HepG2 (cell line): ENCODE results near the gene ST6GALNAC2. TPM values are rescaled to one million over a fixed set of nuclear protein-coding genes. Genes with fewer than 3 reads are reported as not detected.

Source experiments
- HMG20A ChIP-seq: IDR thresholded peaks from 2 replicates; pipeline ENCODE4 v1.6.1; 2016; ENCODE audit warnings: borderline replicate concordance
- MATR3 ChIP-seq: sonication (generic); formaldehyde crosslinking; IDR thresholded peaks from 2 replicates; pipeline ENCODE4 v1.4.0; 2020; ENCODE audit warnings: missing genetic modification reagents
- TOE1 ChIP-seq: sonication (generic); formaldehyde crosslinking; IDR thresholded peaks from 2 replicates; pipeline ENCODE4 v1.4.0; 2020; ENCODE audit warnings: mild to moderate bottlenecking, missing genetic modification reagents
- polyA plus RNA-seq, 8 experiments: library from polyadenylated mRNA; depleted of rRNA in 3 of 8; stranded (reverse) in 7 of 8; unstranded in 1 of 8; fragments of >200 nt; fragmentation: Illumina TruSeq in 4 of 8; extraction: Trizol in 4 of 8; gene quantifications; 2 replicates each; pipeline versions ENCODE4 v1.2.1 to v1.2.3, GENCODE V29; 2011 to 2016; ENCODE audit warnings: low read depth in 4 of 8, missing spikeins in 1 of 8, mixed read lengths in 1 of 8; ENCODE audit not compliant: insufficient read depth in 1 of 8
- total RNA-seq, 5 experiments: library from RNA; depleted of rRNA; stranded (reverse); fragments of >200 nt; fragmentation: Illumina TruSeq; extraction: Trizol; gene quantifications; 2 replicates each; pipeline ENCODE4 v1.2.3, GENCODE V29; 2016; ENCODE audit warnings: low read depth in 1 of 5
- TF ChIP-seq, protein P1 (sequence below): sonication (generic); formaldehyde crosslinking; IDR thresholded peaks from 2 replicates; pipeline ENCODE4 v1.5.1; 2020; ENCODE audit warnings: mild to moderate bottlenecking, missing genetic modification reagents
- TF ChIP-seq, protein P2 (sequence below): sonication (generic); formaldehyde crosslinking; IDR thresholded peaks from 2 replicates; pipeline ENCODE4 v1.4.0; 2020; ENCODE audit warnings: mild to moderate bottlenecking, missing genetic modification reagents

The ST6GALNAC2 gene
- total and polyA plus RNA-seq, 2 of the 13 experiments (the other 11 are each of a cell fraction or from before 2014, with no cell fraction given), result 0.12 to 0.49 TPM

DNA sequence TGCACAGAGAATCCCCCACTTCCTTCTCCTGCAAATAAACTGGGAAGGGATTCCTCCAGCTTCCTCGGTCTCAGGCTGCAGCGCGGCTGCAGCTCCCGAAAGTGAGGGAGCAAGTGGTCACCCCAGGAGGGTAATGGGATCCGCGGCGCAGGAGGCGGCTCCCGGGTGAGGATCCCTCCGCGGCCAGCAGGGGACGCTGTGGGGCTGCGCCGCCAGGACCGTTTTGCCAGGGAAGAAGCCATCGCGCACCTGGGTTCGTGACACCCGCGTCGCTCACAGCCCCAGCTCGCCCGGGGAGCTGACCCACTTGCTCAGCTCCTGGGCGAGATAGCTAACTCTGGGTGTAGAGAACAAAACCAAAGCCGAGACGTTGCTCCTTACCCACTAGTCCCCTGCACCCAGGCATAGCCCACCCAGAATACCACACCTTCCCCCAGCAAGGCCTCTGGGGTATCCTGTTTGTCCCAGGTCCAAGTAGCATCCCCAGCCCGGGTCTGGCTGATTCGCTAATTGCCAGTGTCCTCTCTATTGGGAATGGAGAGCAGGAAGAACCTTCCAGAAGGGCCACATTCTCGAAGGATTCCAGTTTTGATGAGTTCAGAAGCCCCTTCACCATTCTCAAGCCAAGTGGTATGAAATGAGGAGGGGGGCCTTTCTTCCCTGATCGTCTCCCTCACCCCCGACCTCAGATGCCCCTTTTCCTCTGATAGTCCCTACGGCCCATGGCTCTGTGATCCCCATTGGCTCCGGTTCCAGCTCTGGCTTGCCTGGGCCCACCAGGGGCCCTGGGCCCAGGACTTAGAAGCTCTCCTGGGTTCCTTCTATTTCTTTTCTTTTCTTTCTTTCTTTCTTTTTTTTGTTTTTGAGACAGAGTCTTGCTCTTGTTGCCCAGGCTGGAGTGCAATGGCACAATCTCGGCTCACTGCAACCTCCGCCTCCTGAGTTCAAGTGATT, 62.3 kb downstream of the ST6GALNAC2 start (continued):
- TF ChIP-seq, protein P1, sequence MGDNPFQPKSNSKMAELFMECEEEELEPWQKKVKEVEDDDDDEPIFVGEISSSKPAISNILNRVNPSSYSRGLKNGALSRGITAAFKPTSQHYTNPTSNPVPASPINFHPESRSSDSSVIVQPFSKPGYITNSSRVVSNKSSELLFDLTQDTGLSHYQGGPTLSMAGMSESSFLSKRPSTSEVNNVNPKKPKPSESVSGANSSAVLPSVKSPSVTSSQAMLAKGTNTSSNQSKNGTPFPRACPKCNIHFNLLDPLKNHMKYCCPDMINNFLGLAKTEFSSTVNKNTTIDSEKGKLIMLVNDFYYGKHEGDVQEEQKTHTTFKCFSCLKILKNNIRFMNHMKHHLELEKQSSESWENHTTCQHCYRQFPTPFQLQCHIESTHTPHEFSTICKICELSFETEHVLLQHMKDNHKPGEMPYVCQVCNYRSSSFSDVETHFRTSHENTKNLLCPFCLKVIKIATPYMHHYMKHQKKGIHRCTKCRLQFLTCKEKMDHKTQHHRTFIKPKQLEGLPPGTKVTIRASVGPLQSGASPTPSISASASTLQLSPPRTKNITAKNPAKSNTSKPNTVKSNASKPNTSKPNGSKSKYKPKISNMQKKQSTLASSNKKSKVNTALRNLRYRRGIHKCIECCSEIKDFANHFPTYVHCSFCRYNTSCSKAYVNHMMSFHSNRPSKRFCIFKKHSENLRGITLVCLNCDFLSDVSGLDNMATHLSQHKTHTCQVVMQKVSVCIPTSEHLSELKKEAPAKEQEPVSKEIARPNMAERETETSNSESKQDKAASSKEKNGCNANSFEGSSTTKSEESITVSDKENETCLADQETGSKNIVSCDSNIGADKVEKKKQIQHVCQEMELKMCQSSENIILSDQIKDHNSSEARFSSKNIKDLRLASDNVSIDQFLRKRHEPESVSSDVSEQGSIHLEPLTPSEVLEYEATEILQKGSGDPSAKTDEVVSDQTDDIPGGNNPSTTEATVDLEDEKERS (CRISPR knock-in tag), result no peak
- TF ChIP-seq TOE1 (CRISPR knock-in tag) (peak; percentile 70; the same call in 1 of the 2 replicates), MATR3 (CRISPR knock-in tag) (no peak), HMG20A (CRISPR knock-in tag) (peak; percentile 40; the same call in 1 of the 2 replicates)
- TF ChIP-seq, protein P2, sequence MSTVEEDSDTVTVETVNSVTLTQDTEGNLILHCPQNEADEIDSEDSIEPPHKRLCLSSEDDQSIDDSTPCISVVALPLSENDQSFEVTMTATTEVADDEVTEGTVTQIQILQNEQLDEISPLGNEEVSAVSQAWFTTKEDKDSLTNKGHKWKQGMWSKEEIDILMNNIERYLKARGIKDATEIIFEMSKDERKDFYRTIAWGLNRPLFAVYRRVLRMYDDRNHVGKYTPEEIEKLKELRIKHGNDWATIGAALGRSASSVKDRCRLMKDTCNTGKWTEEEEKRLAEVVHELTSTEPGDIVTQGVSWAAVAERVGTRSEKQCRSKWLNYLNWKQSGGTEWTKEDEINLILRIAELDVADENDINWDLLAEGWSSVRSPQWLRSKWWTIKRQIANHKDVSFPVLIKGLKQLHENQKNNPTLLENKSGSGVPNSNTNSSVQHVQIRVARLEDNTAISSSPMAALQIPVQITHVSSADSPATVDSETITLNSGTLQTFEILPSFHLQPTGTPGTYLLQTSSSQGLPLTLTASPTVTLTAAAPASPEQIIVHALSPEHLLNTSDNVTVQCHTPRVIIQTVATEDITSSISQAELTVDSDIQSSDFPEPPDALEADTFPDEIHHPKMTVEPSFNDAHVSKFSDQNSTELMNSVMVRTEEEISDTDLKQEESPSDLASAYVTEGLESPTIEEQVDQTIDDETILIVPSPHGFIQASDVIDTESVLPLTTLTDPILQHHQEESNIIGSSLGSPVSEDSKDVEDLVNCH (CRISPR knock-in tag), result no peak
